HG02623 (cell line): ENCODE results near the gene EPHB2.

Experiments
- ATAC-seq: cut with Tn5 transposase; IDR thresholded peaks from one replicate; pipeline ENCODE4 v1.9.1; 2021; ENCODE audit warnings: moderate library complexity; ENCODE audit not compliant: unreplicated experiment

The EPHB2 gene

GRCh38 chr1:22777388-22778057 is 66.9 kb downstream of the EPHB2 start:
- ATAC-seq: no peak

- no peak for ATAC-seq
Measured at GRCh38 chr1:22778408-22778807, 67.8 kb downstream of the EPHB2 start.

GRCh38 chr1:22778862-22779520 is 68.4 kb downstream of the EPHB2 start:
- no peak for ATAC-seq

GRCh38 chr1:22780696-22781095 is 70.1 kb downstream of the EPHB2 start:
- no peak for ATAC-seq

- ATAC-seq: no peak
Measured at GRCh38 chr1:22781483-22781882, 70.8 kb downstream of the EPHB2 start.

- ATAC-seq: no peak
Measured at GRCh38 chr1:22782406-22782805, 71.8 kb downstream of the EPHB2 start.

- ATAC-seq: no peak
Measured at GRCh38 chr1:22784317-22784716, 73.7 kb downstream of the EPHB2 start.

- ATAC-seq: no peak
Measured at GRCh38 chr1:22784737-22785136, 74.1 kb downstream of the EPHB2 start.

GRCh38 chr1:22786101-22786500 is 75.5 kb downstream of the EPHB2 start:
- no peak for ATAC-seq

- no peak for ATAC-seq
Measured at GRCh38 chr1:22786719-22787489, 76.3 kb downstream of the EPHB2 start.

- ATAC-seq: no peak
Measured at GRCh38 chr1:22787636-22788035, 77.0 kb downstream of the EPHB2 start.

- ATAC-seq: no peak
Measured at GRCh38 chr1:22788254-22788661, 77.6 kb downstream of the EPHB2 start.

- ATAC-seq: no peak
Measured at GRCh38 chr1:22789356-22789994, 78.8 kb downstream of the EPHB2 start.

GRCh38 chr1:22790232-22791008 is 79.8 kb downstream of the EPHB2 start:
- no peak for ATAC-seq

GRCh38 chr1:22791831-22792347 is 81.2 kb downstream of the EPHB2 start:
- ATAC-seq: no peak

GRCh38 chr1:22792396-22793160 is 81.9 kb downstream of the EPHB2 start:
- ATAC-seq: no peak

GRCh38 chr1:22793647-22794046 is 83.0 kb downstream of the EPHB2 start:
- ATAC-seq: no peak

- ATAC-seq: no peak
Measured at GRCh38 chr1:22794647-22795365, 84.2 kb downstream of the EPHB2 start.

- ATAC-seq: no peak
Measured at GRCh38 chr1:22795366-22795714, 84.7 kb downstream of the EPHB2 start.
